Mucosa of descending colon (tissue), 3 donors: ENCODE results near the gene TCP11L1. TPM values are rescaled to one million over a fixed set of nuclear protein-coding genes. Genes with fewer than 3 reads are reported as not detected.

ENCODE experiments used
- ATAC-seq: fragments of 200-7000 bp; cut with Tn5 transposase; one replicate; pipeline ENCODE4 v1.9.1; 2020; ENCODE audit warnings: mild to moderate bottlenecking, moderate library complexity
- DNase-seq, 3 donors: peaks; one replicate each; pipeline ENCODE4 v3.0.0-alpha.2; 2020
- H3K36me3 ChIP-seq: fragments of 200-600 bp; one replicate; pipeline ENCODE4 v1.8.0; 2021; ENCODE audit warnings: low read depth, mild to moderate bottlenecking
- H3K4me1 ChIP-seq: fragments of 200-600 bp; one replicate; pipeline ENCODE4 v1.8.0; 2021; ENCODE audit warnings: low read depth, mild to moderate bottlenecking
- H3K4me3 ChIP-seq: fragments of 200-600 bp; one replicate; pipeline ENCODE4 v1.8.0; 2021; ENCODE audit warnings: mild to moderate bottlenecking
- H3K9me3 ChIP-seq: fragments of 200-600 bp; one replicate; pipeline ENCODE4 v1.8.0; 2021; ENCODE audit warnings: mild to moderate bottlenecking
- intact Hi-C, 2 donors: fragments of 100-400 bp; cut with DNase I in 1 of 2; cut with micrococcal nuclease in 1 of 2; formaldehyde crosslinking; loops; one replicate each; pipeline versions ENCODE4 v1.11.0 to v1.11.1; 2022; cut with DNase I, micrococcal nuclease
- total RNA-seq, 3 donors: library from RNA; stranded (reverse); fragmentation: NEBNext Ultra II Directional in 2 of 3; extraction: Animal tissue kit (Norgen Biotek cat#: 25700) in 2 of 3; gene quantifications; one replicate each; pipeline versions ENCODE4 v1.2.1 to v1.2.4, GENCODE V29; 2021 to 2023
- TF ChIP-seq, protein P1 (sequence below): fragments of 200-600 bp; IDR thresholded peaks from one replicate; pipeline ENCODE4 v1.8.0; 2022; ENCODE audit warnings: antibody characterized with exemption, mild to moderate bottlenecking
- donor health status: DM: no; HTN: no; CAD: no; lungs with moderate emphysema.
- donor health status: DM: no; HTN: no; CAD: no.
- donor health status: DM: no; HTN: yes; CAD: no.

TCP11L1 gene
- total RNA-seq, 3 donors from 2014 or later = 24.8 to 51.6 (median 31.3) TPM

DNA sequence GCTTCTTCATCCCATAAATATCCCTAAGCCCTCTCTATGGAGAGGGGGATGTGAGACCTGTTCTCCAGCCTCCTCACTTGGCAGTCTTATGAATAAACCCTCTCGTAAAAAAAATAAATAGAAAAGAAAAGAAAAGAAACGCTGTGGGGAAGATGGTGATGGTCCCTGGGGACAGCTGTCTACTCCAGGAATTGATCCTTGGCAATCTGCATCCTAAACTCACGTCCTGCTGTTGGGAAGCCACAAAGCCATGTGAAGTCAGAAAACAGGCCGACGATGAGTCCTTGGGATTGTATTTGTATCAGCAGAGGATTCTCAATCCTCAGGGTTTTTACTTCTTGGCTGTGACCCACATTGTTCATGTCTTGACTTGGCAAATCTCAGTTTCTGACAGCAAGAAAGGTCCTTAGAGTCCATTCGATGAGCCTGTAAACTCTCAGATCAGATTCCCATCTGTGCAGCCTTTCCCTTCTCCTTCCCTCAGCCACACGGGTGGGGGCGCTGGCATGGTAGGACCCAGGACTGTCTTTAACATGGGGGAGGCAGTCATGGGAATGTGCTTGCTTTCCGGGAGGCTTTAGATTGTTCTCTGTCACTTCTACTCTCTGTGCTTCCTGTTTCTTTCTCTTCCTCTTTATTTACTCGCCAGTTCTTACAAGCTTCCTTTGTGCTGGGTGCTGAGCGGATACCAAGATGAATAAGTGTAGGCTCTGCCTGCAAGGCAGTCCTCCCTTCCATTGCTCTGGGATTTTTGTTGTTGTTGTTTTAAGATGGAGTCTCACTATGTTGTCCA is 24.9 kb downstream of the TCP11L1 start:
- TF ChIP-seq, protein P1, sequence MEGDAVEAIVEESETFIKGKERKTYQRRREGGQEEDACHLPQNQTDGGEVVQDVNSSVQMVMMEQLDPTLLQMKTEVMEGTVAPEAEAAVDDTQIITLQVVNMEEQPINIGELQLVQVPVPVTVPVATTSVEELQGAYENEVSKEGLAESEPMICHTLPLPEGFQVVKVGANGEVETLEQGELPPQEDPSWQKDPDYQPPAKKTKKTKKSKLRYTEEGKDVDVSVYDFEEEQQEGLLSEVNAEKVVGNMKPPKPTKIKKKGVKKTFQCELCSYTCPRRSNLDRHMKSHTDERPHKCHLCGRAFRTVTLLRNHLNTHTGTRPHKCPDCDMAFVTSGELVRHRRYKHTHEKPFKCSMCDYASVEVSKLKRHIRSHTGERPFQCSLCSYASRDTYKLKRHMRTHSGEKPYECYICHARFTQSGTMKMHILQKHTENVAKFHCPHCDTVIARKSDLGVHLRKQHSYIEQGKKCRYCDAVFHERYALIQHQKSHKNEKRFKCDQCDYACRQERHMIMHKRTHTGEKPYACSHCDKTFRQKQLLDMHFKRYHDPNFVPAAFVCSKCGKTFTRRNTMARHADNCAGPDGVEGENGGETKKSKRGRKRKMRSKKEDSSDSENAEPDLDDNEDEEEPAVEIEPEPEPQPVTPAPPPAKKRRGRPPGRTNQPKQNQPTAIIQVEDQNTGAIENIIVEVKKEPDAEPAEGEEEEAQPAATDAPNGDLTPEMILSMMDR = no peak
- ATAC-seq (no peak), DNase-seq (no peak)
- Histone ChIP-seq H3K9me3 (no peaks in the 10 kb centered on the region), H3K4me1 (peaks cover 9% of the 10 kb centered on the region), H3K36me3 (no peaks in the 10 kb centered on the region), H3K4me3 (no peak overlapping the region)
- intact Hi-C loops = no loop called here

DNA sequence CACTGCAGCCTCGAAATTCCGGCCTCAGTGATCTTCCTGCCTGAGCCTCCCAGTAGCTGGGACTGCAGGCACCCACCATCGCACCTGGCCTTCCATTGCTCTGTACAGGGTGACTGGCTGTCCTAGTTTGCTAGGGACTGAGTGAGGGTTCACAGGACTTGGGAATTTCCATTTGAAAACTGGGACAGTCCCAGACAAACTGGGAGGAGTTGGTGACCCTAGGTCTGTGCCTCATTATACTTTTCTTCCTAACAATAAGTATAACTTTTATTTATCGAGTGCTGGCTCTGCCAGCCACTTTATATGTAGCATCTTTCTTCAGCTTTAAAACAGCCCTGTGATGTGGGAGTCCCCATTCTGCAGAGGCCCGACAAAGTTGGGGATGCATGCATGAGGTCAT is 25.5 kb downstream of the TCP11L1 start:
- Histone ChIP-seq H3K4me1 (peaks cover 9% of the 10 kb centered on the region), H3K9me3 (no peaks in the 10 kb centered on the region), H3K36me3 (no peaks in the 10 kb centered on the region), H3K4me3 (no peak overlapping the region)
- intact Hi-C loops = loop anchor here (5.0 kb wide), 1 partner anchor 103 kb away; no protein-coding TSS in a partner anchor
- DNase-seq (no peak), ATAC-seq (no peak)
- TF ChIP-seq, protein P1 = no peak

DNA sequence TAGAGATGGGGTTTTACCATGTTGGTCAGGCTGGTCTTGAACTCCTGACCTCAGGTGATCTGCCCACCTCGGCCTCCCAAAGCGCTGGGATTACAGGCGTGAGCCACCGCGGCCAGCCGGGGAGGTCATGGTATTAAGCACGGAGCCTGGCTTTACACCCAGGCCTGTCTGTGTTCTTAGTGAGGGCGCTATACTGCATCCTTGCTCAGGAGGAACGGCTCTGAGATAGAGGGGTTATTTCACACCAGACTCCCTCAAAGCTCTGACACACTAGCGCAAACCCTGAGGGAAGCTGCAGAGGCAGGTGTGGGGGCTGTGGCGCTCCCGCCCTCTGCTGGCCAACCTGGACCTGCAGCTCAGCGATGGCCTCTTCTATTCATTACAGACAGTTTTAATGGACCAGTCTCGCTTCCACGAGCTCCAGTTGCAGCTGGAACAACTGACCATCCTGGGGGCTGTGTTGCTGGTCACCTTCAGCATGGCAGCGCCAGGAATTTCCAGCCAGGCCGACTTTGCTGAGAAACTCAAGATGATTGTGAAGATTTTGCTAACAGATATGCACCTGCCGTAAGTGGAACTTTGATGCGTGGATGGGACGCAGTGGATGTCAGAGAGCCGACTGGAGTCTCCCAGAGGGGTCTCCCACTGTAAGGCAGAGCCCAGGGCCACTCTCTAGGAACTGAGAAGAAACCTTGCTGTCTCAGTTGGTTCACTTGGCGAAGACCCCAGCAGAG is 26.2 kb downstream of the TCP11L1 start:
- H3K4me1 ChIP-seq = peaks cover 4% of the 10 kb centered on the region
- no peaks in the 10 kb centered on the region for H3K36me3 ChIP-seq
- H3K4me3 ChIP-seq = no peak overlapping the region
- intact Hi-C loops = loop anchor here (5.0 kb wide), 1 partner anchor 103 kb away; no protein-coding TSS in a partner anchor
- no peaks in the 10 kb centered on the region for H3K9me3 ChIP-seq
- peak; percentile 69 to 85 (median 83) for DNase-seq
- TF ChIP-seq, protein P1 = peak; percentile 79
- ATAC-seq = peak; percentile 70

- intact Hi-C loops = loop anchor here (5.0 kb wide), 1 partner anchor 105 kb away; no protein-coding TSS in a partner anchor
- no peak for DNase-seq
- no peaks in the 10 kb centered on the region for H3K4me1 ChIP-seq
- no peaks in the 10 kb centered on the region for H3K36me3 ChIP-seq
- H3K4me3 ChIP-seq = no peak overlapping the region
- peak; percentile 15 for ATAC-seq
- TF ChIP-seq, protein P1 = no peak
- no peaks in the 10 kb centered on the region for H3K9me3 ChIP-seq
Observed at GRCh38 chr11:33067294-33067693, 27.9 kb downstream of the TCP11L1 start.

GRCh38 chr11:33068611-33069340 is 29.4 kb downstream of the TCP11L1 start:
- ATAC-seq (no peak), DNase-seq (no peak)
- intact Hi-C loops = loop anchor here (5.0 kb wide), 1 partner anchor 106 kb away; no protein-coding TSS in a partner anchor
- H3K36me3 ChIP-seq = peaks cover 8% of the 10 kb centered on the region
- H3K4me3 ChIP-seq = no peak overlapping the region
- no peaks in the 10 kb centered on the region for H3K4me1 ChIP-seq
- TF ChIP-seq, protein P1 = no peak
- H3K9me3 ChIP-seq = no peaks in the 10 kb centered on the region
